Esophagus squamous epithelium (tissue), 4 donors: ENCODE measurements around the gene MAGEF1.

Source experiments
- POLR2A ChIP-seq, 4 donors: fragments of 450-650 bp; IDR thresholded peaks; one replicate each; pipeline ENCODE4 v1.6.1; 2017; ENCODE audit warnings: antibody characterized with exemption in 4 of 4, mild to moderate bottlenecking in 4 of 4, moderate library complexity in 3 of 4
- TF ChIP-seq, protein P1 (sequence below), 6 experiments: fragments of 450-650 bp in 4 of 6; fragments of 200-600 bp in 2 of 6; sonication (generic) in 2 of 6; IDR thresholded peaks; one replicate each; pipeline ENCODE4 v1.5.1; 2016 to 2019; ENCODE audit warnings: antibody characterized with exemption in 6 of 6, mild to moderate bottlenecking in 4 of 6, moderate library complexity in 4 of 6

DNA sequence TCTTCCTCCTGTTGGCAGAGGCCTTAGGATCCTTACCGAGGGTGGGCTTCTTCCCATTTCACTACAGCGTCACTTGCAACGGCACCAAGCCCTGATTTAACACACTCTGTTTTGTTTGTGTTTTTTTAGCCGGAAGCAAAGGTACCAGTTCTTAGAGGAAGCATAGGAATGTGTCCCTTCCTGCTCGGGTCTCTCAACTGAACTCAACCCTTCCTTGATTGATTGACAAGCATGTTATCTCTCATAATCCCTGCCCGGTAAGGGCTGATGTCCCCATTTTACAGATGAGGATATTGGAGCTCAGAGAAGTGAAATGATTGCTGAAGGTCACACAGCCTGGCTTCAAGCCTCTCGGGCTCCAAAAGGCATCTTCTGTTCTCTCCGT is 26.6 kb upstream of the MAGEF1 start:
- TF ChIP-seq, protein P1, sequence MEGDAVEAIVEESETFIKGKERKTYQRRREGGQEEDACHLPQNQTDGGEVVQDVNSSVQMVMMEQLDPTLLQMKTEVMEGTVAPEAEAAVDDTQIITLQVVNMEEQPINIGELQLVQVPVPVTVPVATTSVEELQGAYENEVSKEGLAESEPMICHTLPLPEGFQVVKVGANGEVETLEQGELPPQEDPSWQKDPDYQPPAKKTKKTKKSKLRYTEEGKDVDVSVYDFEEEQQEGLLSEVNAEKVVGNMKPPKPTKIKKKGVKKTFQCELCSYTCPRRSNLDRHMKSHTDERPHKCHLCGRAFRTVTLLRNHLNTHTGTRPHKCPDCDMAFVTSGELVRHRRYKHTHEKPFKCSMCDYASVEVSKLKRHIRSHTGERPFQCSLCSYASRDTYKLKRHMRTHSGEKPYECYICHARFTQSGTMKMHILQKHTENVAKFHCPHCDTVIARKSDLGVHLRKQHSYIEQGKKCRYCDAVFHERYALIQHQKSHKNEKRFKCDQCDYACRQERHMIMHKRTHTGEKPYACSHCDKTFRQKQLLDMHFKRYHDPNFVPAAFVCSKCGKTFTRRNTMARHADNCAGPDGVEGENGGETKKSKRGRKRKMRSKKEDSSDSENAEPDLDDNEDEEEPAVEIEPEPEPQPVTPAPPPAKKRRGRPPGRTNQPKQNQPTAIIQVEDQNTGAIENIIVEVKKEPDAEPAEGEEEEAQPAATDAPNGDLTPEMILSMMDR (IDR thresholded peaks at IDR 0.05): no peak
- no peak for TF ChIP-seq POLR2A (IDR thresholded peaks at IDR 0.05)
